ENCODE data around the gene SPATA31D3.
"Not testable (repeated sequence)": the region's sequence is repeated elsewhere in the genome, so short reads cannot be mapped to it uniquely, and the experiment has no call there.

SPATA31D3 gene
- 0 to 0.22 (median 0) reads per million in 17 experiments for total RNA-seq

DNA sequence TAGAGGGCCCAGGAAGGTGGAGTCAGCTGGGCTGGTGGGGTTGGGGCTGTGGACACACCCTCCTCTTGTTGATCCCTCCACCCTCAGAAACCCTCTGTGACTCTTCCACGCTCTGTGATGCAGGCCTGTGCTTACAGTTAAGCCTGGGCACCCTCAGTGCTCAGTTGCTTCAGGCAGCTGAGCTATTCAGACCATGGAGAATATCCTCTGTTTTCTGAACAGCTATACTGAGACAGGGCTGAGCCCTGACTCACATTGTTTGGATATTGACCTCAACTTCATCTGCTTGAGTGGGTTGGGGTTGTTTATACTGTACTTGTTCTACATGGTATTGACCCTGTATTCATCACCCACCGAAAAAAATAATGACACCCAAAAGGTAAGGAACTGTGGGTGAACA, at the start of gene SPATA31D3:
TSS of gene SPATA31D3 (plus strand) at position 108 of the 400 bp plus-strand sequence. CDS start at position 194, 86 bp downstream.
- DNase-seq = not testable (repeated sequence)

DNA sequence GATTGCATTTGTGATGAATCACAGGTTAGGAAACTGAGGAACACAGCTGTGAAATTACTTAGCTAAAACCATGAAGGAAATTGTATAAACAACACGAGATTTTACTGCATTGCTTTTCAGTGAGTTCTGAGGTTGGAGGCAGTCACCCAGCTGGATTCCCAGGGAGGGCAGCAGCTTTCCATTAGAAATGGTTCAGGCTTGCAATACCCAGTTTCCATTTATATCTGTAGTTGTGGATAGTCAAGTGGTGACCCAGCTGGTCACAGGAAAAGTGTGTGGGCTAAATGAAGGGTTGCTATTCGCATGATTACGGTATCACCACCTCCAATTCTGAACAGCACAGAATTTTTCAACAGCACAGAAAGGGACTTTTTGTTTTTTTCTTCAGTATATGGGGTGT, 49.4 kb upstream of the SPATA31D3 start:
- DNase-seq = peak in 1 of 4 experiments; percentile 3

DNA sequence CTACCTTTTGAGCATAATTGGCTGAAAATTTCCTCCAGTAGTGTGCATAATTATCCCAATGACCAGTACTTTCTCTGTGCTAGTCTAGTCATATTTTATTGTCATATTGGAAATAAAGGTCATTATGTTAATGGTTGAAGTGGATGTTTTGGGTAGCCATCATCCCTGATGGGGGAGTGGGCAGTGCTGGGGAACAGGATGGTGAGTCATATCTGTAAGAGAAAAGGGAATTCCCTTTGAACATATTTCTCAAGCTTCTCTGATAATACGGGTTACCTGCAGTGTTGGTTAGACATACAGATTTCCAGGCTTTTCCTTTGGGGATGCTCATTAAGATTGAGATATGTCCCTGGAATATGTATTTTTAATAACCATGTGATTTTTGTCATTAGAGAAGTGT, 48.4 kb upstream of the SPATA31D3 start:
- DNase-seq = no peak

DNA sequence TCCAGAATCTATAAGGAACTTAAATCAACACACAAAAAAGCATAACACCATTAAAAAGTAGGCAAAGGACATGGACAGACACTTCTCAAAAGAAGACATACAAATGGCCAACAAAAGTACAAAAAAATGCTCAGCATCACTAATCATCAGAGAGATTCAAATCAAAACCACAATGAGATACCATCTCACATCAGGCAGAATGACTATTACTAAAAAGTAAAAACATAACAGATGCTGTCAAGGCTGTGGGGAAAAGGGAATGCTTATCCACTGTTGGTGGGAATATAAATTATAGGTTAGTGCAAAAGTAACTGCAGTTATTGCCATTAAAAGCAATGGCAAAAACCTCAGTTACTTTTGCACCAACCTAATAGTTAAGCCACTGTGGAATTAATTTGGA, 47.2 kb upstream of the SPATA31D3 start:
- no peak for DNase-seq

DNA sequence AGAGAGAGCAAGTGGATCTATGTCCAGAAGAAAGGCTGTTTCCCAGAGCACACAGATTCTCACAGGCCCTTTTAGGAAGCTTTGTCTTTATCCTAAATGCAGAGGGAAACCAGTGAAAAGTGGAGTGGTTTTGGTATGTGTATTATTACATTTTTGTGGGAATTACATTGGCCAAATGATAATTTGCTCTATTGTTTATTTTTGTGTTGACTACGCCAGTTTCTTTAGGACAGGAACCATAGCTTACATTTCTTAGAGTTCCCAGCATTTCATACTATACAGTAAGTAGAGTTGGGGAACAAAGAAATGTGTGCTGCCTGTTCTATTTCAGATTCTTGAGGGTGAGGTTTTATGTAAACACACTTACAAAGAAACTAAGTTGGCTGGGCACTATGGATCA, 44.4 kb upstream of the SPATA31D3 start:
- DNase-seq = no peak

DNA sequence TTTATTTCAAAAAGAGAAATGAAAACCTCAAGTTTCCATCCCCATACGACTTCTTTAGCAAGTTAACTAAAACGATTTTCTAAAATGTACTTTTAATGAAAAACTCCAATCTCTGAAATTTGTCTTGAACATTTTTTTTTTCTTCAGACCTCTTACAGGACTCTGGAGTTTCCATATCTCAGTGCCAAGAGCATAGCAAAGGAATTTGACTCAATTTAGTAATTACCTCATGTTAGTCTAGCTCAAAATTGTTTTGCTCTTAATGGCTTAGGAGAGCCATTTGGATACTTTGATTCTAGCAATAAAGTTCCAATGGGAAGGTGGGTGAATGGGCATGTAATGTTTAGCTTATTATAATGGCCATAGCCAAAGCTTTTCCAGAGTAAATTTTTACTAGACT, 41.1 kb upstream of the SPATA31D3 start:
- DNase-seq = no peak

DNA sequence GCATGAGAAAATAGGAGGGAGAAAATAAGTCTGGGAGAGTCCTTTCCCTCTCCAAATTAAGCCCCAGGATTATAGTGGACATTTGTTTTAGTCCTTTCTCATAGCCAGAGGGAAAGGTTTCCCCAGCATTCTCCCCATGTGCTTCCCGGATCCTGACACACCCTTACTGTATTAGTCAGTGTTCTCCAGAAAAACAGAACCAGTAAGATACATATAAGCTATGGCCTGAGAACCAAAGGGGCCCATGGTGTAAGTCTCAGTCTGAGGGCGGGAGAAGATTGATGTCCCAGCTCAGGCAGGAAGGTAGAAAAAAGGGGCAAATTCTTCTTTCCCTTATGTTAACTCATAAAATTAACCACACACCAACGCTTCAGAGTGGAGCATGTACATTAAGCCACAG, 40.7 kb upstream of the SPATA31D3 start:
- DNase-seq = no peak

DNA sequence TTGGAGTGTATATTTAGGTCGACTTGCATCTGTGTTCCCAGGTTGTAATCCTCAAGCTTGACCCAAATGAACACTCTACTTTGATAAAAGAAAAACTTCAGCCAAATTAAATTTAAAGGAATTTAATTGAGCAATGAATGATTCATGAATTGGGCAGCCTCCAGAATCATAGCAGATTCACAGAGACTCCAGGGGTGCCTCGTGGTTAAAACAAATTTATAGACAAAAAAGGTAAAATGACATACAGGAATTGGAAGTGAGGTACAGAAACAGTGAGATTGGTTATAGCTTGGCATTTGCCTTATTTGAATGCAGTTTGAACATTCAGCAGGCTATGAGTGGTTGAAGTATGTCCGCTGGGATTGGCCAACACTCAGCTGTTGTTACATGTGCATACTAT, 36.6 kb upstream of the SPATA31D3 start:
- DNase-seq = no peak

DNA sequence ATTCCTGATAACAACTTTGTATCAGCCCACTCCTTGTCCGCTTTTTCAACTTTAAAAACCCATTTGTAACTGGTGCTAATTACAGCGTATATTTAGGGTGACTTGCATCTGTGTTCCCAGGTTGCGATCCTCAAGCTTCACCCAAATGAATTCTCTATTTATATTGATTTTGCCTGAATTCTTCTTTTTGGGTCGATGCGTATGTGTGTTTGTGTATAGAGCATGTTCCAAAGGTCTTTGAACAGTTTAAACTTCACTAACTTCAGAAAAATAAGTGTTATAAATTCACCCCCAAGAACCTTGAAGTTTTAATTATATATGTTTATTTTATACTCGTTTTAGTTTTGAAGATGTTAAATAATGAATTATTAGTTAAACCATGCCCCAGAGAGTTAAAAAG, 31.2 kb upstream of the SPATA31D3 start:
- no peak for DNase-seq

DNA sequence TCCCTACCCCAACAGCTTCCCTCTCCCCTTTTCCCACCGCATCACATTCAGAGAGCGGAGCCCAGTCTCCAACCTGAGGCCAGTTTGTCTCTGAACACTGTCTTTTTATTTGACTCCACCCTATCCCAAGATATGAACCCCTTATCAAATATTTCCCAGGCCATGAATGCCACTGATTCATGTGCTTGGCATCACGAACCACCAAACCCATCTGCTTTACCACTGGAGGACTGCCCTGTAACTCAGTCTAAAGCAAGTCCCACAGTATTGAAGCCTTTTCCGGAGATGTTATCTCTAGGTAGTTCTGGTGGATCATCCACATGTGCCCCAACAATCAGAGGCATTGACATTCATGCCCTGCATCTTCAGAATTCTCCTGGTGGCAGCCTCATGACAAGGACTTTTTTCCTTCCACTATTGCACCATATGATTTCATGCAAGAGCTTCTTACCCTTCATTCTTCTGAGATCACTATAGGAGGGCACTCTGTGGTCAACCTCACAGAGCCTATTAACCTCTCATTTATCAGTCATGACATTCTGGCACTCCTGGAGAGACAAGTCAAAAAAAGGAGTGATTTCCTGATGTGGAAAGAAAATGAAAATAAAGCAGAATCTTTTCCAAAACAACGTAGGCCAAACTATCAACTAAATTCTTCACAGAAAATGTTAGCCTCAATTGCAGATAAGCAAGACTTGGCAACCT, 27.3 kb upstream of the SPATA31D3 start:
- DNase-seq = no peak

DNA sequence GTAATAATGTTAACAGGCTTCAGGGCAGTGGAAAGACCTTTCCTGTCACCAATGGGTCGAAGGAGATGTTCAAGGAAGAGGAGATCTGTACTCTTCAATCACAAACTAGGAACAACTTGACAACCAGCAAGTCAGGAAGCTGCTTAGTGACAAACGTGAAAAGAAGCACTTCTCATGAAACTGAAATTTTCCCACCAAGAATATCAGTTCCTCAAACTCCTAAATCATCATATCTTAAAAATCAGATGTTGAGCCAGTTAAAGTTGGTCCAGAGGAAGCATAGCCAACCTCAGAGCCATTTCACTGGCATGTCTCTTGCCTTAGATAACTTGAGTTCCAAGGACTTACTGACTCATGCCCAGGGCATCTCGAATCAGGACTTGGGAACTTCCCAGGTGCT, 24.8 kb upstream of the SPATA31D3 start:
- not testable (repeated sequence) for DNase-seq

DNA sequence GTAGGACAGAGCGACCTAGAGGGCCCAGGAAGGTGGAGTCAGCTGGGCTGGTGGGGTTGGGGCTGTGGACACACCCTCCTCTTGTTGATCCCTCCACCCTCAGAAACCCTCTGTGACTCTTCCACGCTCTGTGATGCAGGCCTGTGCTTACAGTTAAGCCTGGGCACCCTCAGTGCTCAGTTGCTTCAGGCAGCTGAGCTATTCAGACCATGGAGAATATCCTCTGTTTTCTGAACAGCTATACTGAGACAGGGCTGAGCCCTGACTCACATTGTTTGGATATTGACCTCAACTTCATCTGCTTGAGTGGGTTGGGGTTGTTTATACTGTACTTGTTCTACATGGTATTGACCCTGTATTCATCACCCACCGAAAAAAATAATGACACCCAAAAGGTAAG, 15.0 kb upstream of the SPATA31D3 start, which contains the start of gene SPATA31D4:
TSS of gene SPATA31D4 (plus strand) at position 124 of the 400 bp plus-strand sequence. CDS start at position 210, 86 bp downstream.
- not testable (repeated sequence) for DNase-seq

DNA sequence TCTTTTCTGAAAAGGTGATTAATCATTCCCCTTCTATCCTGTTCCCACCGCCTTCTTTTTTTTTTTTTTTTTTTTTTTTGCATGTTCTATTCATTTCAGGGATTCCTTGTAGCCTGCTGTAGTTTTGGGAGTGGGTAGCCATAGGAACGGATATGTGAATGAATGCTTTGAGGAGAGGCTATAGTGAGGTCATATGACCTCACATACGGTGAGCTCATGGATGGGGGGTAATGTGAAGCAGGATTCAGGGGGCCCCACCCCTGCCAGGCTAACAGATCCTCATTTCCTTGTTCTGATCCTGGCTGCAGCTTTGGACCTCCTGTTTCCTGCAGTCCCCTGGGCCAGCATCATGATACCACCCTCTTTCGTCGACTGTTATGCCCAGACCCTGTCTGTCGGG, 13.2 kb upstream of the SPATA31D3 start:
- DNase-seq = not testable (repeated sequence)

DNA sequence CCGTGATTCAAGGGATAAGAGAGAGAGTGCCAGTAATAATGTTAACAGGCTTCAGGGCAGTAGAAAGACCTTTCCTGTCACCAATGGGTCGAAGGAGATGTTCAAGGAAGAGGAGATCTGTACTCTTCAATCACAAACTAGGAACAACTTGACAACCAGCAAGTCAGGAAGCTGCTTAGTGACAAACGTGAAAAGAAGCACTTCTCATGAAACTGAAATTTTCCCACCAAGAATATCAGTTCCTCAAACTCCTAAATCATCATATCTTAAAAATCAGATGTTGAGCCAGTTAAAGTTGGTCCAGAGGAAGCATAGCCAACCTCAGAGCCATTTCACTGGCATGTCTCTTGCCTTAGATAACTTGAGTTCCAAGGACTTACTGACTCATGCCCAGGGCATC, 9.8 kb upstream of the SPATA31D3 start:
- DNase-seq = not testable (repeated sequence)

DNA sequence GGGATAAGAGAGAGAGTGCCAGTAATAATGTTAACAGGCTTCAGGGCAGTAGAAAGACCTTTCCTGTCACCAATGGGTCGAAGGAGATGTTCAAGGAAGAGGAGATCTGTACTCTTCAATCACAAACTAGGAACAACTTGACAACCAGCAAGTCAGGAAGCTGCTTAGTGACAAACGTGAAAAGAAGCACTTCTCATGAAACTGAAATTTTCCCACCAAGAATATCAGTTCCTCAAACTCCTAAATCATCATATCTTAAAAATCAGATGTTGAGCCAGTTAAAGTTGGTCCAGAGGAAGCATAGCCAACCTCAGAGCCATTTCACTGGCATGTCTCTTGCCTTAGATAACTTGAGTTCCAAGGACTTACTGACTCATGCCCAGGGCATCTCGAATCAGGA, 5.3 kb downstream of the SPATA31D3 start:
- not testable (repeated sequence) for DNase-seq

DNA sequence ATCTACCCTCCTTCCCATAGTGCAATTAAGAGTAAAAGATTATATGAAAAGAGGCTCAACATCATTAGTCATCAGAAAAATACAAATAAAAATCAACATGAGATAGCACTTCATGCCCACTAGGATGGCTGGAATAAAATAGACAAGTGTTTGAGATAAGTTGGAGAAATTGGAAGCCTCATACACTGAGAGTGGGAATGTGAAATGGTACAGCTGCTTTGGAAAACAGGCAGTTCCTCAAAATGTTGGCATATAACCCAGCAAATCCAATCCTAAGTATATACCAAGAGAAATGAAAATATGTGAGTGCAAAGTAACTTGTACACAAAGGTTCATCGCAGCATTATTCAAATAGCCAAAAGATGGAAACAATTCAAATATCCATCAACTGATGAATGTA, 9.8 kb downstream of the SPATA31D3 start:
- DNase-seq = no peak

DNA sequence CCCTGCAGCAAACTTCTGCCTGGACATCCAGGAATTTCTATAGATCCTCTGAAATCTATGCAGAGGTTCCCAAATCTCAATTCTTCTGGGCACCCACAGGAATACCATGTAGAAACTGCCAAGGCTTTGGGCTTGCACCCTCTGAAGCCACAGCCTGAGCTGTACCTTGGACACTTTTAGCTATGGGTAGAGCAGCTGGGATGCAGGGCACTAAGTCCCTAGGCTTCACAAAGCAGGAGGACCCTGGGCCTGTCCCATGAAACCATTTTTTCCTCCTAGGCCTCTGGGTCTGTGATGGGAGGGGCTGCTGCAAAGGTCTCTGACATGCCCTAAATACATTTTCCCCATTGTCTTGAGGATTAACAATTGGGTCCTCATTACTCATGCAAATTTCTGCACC, 12.3 kb downstream of the SPATA31D3 start:
- DNase-seq = no peak

DNA sequence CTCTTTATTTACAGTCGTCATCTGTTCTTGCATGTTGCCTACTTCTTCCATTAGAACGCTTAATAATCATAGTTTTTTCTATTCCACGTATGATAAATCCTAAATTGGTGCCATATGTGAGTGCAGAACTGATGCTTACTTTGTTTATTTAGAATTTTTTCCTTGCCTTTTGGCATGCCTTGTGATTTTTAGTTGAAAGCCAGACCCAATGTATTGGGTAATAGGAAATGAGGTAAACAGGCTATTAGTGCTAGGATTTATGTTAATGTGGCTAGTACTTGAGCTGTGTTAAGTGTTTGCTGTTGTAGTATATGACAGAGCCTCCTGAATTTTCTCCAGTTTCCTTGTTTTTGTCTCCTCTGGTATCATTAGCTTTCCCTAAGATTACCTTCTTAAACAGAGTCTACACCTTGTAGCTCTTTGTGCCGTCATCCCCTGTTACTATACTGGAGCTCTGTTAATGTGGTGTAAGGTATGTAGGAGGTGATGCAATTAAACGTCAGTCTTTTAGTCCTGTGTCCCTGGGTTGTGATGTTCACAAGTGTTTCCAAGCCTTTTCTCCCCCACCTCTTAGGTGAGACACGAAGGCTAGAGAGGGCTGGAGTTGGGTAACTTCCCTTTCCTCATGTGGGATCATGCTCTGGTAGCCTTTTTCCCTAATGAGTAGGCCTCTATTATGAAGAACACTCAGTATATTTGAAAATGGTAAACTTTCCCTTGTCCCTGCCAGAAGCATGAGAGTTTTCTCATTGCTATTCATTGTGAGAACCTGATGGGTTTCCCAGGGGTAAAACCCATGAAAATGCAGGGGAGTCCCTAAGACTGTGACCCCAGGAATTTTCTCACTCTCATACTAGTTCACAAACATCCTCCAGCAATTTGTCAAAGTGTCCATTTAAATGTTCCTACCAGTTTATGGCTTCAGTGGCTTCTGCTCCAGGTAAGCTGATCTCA, 21.2 kb downstream of the SPATA31D3 start:
- DNase-seq = no peak

DNA sequence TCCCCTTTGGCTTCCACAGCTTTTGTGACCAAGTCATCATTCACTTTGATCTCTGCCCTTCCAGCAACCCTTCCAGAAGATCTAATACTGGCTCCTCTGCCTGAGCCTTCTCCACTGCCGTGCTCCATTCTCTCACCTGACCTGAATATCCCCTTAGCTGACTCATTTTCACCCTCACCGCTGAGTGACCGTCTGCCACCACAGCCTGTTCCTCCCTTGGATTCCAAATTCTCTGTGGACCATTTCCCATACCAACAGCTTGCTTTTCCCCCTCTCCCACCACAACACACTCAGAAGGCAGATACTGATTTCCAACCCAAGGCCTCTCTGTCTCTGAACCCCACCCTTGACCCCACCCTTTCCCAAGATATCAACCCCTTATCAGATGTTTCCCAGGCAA, 24.7 kb downstream of the SPATA31D3 start:
- DNase-seq = no peak

DNA sequence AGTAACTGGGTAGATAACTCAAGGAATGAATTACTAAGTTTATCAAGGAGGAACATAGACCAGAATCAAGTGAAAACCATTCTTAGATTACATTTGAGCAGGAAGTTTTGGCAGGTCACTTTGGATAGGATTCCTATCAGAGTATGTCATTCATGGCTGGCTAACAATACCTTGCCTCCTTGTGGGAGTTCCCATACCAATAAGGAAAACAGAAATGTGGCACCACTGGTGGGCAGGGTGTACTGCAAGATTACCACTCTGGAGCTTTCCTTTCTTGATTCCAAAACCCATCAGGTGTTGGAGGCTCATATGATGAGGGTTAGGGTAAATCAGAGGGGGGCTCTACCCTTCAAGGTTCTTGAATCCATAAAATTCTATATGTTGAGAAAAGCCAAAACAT, 26.7 kb downstream of the SPATA31D3 start:
- no peak for DNase-seq

DNA sequence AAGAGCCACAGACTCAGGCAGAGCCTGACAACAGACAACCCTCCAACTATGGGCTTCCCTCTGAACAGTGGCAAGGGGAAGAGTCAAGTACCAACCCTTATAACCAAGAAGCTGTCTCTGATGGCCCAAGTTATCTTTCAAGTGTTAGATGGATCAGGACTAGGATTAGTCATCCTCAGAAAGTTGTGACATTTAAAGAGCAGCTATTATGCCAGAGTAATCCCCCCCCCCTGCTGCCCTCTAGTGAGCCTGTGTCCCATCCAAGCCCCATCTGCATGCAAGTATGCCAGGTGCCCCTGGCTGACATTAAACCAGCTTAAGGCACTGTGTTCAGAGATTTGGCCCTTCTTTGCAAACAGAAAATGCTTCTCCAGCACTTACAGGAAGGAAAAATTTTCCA, 28.4 kb downstream of the SPATA31D3 start:
- no peak for DNase-seq

DNA sequence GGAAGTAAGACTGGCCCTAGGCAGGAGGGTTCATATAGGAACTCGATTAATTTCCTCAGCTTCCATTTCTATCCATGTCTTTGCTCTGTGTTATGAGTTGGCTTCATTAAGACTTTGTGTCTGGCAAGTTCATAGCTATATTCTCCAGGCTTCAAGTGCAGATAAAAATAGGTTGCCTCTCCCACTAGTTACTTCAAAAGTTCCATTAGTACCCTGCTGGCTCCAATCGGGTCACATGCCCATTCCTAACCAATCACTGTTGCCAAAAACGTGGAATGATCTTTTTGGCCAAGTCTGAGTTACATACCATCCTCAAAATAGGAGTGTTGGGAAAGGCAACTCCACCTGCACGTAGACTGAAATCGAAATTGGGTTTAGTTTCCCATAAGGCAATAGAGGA, 31.5 kb downstream of the SPATA31D3 start:
- DNase-seq = no peak

DNA sequence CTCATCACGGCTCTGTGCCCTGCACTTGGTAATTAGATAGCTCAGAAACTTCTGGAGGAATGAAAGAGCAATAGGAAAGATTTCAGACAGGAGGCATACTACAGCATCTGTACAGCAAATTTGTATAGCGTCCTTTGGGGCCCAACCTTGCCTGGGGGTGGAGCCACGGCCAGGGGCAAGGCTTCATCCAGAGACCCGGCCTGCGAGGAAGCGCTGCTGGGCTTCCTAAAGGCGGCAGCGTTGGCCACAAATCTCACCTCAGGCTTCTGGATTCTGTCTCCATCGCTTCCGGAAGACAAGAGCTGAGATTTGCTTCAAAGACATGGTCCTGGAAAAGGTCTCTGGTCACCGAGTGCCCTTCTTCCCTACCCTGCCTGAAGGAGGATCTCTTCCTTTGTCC, 33.1 kb downstream of the SPATA31D3 start:
- DNase-seq = no peak

DNA sequence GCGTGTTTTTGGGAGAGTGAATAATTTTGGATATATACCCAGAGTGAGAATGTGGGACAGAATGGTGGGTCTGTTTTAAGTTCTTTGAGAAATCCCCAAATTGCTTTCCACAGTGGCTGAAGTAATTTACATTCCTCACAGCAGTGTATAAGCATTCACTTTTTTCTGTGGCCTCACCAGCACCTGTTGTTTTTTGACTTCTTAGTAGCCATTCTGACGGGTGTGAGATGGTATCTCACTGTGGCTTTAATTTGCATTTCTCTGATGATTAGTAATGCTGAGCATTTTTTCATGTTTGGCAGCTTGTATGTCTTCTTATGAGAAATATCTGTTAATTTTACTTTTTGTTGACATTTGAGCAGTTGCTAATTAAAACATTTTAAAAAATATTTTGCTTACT, 35.9 kb downstream of the SPATA31D3 start:
- DNase-seq = no peak

Data from suppressor macrophage (primary cell).